C1 segment of cervical spinal cord (tissue), 14 donors: Measurements from ENCODE around the gene OSTC.
A peak's percentile ranks its signal among the peaks of the same experiment; 100 is the strongest.

Experiments used
- DNase-seq, 14 donors: peaks; one replicate each; lab custom pipeline; 2025; lab: John Stamatoyannopoulos, UW

The OSTC gene

DNA sequence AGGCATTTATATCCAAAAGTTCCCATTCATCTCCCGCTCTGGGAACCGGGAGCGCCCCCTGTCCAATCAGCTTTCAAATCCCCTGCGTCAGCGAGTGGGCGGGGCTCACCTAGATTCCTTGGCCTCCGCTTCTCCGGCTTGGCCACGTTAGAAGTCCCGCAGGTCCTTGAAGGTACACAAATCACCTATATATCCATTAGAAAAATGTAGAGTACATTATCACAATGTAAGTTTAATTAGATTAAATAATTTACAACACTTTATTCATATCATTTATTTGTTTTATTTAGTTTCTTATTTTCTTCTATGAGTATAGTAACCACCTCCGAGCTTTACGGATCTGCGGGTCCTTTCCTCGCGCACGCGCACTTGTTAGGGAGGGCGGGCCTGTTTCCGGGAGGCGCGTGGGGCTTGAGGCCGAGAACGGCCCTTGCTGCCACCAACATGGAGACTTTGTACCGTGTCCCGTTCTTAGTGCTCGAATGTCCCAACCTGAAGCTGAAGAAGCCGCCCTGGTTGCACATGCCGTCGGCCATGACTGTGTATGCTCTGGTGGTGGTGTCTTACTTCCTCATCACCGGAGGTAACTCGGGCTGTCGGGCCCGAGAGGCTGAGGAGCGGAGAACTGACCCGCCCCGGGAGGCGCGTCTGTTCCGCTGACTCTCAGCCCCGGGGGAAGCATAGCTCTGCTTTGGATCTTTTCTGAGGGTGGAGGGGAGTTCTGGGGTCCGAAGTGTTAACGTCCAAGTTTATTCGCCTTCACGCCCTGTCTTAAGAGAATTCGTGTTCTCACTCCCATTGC lies at the start of gene OSTC:
Gene OSTC (plus strand): TSS at position 388 of the 802 bp plus-strand sequence. CDS start 57 bp downstream, at position 445.
- DNase-seq: peak; percentile 36 to 94 (median 88)

DNA sequence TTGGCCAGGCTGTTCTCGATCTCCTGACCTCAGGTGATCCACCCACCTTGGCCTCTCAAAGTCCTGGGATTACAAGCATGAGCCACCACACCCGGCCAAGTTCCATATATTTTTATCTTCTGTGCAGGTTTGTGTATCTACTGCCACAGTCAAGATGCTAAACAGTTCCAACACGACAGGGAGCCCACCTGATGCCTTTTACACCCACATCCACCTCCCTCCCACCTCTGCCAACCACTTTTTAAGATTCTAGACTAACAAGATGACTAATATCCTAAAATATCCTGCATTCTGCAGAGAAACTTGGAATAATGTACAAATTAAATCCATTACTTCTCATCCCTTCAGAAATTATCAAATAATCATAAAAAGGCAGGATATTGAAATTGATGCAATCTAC lies 49.3 kb upstream of the OSTC start:
- no peak for DNase-seq

DNA sequence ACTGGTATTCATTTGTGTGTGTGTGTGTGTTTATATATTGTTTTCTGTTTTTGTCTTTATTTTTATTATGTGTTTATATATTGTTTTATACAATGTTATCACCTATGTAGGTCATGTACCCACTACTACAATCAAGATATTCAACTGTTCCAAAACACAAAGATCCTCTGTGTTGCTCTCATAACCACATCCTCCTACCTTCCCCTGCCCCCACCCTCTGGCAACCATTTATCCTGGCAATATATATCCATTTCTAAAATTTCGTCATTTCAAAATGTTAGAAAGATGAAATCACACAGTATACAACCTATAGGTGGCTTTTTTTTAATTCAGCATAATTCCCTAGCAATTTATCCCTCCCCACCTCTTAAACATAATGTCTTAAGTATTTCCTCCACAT lies 48.9 kb upstream of the OSTC start:
- no peak for DNase-seq

DNA sequence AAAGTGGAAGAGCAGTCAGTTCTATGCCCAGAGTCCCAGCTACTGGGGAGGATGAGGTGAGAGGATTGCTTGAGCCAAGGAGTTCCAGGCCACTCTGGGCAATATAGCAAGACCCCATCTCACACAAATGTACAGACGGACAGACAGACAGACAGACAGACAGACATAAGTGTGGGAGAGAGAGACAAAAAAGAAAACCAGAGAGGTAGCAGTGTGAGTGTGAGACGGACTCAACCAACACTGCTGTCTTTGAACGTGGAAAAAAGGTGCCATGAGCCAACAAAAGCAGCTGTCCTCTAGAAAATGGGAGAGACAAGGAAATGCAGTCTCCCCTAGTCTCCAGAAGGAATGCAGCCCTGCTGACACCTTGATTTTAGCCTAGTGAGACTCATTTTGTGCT lies 48.2 kb upstream of the OSTC start:
- DNase-seq: no peak

DNA sequence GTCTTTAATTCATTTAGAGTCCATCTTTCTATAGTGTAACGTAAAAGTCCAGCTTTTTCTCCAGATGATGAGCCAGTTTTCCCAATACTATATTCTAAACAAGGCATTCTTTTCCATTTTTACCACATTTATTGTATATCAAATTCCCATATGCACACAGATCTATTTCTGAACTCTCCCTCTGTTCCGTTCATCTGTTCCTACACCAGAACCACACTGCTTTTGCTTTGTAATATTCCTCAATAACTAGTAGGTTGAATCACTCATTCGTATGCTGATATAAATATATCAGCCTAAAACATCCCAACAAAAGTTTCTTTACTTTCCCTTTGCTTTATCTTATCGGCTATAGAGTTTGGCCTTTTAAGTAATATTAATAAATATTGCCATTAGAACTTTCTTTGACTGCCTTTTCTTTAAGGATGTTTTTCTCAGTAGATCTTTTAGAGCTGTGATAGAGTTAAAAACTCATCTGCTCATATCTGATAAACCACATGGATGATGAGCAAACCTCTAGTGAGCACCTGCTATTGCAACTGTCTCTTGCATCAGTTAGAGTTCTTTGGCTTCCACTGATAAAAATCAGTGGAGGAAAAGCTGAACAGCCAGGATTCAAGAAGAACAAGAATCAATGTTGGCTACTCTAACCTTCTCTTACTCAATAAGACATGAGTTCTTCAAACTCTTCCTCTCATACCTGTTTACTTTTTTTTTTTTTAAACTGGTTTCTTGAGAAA lies 43.2 kb upstream of the OSTC start:
- DNase-seq: no peak

DNA sequence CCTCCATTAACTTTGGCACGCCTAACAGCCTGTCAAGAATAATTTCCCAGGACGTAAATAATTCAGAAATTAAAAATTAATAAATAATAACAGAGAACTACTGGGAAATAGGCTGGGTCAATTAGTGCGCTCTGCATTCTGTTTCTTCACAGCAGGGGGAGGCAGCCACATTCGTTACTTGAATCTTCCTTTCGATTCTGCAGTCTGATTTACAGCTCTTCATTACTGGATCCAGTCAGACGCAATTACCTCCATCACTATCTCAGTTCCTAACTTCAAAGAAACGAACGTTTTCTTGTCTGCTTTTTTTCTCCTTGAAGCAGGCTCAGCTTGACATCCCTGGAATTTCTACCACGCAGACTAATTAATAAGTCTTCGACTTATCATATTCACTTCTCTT lies 39.0 kb upstream of the OSTC start:
- DNase-seq: peak in 3 of 14 donors; percentile 0 to 4 (median 1)

DNA sequence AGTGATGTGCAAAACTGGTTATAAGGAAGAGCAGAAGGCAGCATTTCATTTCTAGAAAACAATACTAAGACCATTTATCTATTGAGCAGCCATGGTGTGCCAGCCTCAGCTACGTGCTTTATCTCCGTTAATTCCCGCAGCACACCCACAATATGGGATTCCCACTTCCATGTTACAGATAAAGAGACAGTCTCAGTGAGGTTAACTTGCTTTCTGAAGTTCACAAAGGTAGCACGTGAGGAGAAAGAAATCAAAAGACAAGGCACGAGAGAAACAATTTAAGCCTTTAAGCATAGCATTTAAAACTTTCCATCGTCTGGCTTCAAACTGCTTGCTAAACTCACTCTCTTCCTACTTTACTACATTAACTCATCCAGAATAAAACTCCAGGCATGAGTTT lies 38.0 kb upstream of the OSTC start:
- DNase-seq: no peak

DNA sequence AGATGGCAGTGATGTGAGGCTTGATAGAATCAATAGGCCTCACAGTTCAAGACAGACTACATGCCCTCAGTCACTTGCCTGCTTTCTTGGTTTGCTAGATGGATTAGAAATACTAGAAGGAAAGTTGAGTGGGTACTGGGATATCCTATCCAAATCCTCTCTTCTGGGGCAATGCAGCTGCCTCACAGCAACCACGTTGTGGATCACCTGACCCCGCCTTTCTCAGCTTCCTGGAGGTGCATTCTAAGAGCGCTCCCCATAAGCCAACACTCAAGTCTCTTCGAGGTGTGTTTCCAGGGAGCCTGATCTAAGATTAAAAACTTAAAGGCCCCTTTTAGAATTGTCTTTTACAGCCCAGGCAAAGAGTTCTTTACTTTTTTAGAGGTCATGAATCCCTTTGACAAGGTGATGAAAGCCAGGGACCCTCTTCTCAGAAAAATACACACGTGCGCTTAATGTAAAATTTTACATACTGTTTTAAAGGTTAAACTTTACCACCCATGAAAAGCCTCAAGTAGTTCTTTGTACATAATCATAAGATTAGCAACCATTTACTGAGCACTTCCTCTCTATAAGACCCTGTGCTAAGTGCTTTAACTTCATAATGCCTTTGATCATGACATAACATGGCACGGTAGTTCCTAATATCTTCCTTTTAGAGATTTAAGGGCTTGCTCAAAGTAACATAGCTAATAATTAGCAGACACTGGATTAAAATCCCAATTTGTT lies 30.9 kb upstream of the OSTC start:
- DNase-seq: peak in 3 of 14 donors; percentile 1 to 32 (median 3)

DNA sequence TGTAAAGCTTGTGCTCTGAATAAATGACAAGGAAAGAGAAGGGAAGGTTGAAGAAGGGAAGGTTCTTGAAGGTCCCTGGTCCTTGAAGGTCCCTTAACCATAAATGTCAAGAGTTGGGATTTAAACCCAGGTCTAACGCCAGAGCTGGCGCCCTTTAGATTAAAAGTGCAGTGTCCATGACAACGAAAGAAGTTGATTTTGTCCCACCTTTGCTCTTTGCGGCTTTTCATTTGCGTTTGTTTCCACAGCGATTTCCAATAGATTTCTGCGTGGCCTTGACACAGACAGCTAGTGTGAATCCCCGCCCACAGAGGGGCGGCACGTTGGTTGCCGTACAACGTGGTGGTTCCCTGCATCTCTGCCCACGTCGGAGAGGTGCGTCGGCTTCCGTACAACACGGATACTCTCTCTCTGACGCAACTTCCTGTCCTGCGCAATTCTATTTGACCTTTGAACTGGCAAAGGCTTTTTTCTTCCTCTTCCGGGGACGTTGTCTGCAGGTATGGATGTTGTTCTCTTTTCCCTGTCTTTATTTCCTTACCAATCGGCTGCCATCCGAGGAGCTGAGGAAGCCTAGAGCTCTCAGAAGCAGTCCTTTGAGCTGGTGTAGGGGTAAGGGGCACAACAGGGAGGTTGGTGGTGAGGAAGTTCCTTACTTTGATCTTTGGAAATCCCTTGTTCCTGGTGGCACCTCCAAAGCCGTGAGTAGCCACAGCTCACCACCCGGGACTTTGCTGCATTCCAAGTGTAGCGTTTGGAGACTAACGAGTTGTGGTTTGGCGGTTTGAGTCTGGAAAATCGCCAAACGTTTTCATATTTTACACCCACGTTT lies 30.1 kb upstream of the OSTC start, which contains the start of gene RPL34:
Gene RPL34 (plus strand): TSS at position 476 of the 832 bp plus-strand sequence. CDS start 1,384 bp downstream, outside the sequence.
- DNase-seq: peak; percentile 68 to 98 (median 93)

DNA sequence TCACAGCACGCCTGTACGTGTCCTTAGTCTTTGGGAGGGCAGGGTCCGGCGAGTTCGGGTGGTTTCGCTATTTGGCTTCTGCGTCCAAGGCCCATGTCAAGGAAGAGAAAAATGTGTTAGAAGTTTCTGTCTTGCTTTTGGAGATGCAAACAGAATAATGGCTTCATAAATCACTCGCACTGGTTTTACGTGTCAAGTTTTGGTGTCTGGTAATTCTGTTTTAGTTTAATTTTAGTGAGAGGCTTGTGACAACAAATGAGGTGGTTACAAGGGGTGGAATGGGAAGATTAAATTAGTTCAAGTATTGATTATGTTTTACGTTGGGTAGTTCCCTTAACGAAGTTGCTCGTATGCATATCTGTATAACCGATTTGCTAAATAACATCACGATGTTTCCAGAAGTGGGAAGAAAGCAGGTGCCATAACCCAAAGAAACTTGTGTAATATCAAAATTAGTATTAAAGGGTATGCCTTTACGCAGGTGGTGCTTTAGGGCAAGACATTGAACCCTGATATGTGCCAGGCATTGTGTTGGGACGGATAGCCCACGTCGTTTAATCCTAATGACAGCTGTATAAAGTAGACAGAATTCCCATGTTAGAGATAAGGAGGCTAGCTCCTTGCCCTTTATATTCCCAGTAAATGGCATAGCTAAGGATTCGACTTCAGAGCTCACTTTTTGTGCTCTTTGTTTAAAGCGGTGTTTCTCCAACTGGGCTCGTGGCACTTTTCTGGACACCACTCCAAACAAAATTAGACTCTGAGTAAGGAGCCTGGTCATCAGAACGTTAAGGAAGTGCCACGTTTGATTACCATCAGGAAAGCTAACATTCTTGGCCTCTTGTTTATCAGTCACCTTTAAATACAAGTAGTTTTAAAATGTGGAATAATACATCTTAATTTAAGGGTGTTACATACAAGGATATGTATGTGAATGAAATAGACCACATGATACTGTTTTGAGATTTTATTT lies 29.2 kb upstream of the OSTC start:
- no peak for DNase-seq

DNA sequence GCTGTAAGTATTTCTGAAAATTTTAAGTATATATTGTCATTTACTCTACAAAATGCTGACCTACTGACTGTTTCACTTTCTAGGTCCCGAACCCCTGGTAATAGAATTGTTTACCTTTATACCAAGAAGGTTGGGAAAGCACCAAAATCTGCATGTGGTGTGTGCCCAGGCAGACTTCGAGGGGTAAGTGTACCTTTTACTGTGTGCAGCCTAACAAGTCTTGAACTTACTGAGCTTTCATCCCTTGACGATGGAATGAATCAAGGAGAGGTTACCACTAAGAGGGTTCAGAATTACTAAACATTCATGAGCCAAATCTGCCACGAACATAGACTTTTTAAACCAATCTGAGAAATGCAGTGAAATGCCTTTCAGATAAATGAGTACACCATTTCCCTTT lies 28.4 kb upstream of the OSTC start:
- no peak for DNase-seq

DNA sequence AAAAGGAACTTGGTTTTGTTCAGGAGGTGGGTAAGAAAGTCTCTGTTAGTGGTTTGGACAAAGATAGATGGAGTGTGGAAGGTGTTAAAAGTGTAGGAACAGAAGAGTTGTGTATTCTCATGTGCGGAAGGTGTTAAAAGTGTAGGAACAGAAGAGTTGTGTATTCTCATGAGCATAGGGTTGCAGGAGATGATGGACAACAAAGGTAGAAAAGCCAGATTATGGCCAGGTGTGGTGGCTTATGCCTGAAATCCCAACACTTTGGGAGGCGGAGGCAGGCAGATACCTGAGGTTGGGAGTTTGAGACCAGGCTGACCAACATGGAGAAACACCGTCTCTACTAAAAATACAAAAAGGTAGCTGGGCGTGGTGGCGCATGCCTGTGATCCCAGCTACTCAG lies 27.6 kb upstream of the OSTC start:
- DNase-seq: no peak

DNA sequence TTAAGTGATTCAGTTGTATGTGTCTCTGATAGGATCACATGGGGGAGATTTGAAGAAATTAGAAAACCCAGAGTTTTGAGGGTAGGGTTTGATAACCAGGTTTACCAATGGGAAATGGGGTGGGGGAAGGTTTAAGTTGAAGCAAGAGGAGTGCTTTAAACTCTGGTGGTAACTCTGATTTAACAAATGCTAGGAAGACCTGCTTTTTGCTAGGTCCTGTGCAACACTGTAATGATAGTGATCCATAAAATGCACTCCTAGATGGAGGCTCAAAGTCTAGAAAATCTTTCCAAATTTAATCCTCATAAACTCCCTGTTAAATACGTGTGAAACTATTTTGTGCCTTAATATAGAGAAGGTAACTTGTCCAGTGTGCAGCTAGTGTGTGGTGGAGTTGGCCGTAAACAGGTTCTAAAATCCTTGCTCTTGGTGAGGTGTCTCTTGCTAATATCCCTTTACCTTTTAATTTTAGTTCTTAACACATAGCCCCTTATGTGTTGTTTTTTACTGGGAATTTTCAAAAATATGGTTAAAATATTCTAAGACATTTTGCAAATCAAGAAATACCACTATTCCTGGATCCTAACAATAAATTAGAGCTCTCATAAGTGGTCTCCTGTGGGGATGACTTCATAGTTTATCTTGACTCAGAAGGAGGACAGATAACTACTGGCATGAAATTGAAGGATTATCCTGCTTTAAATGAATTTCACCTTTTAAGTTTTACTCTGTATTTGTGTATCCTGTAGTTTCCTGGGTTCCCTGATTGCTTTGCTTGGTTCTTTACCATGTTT lies 25.9 kb upstream of the OSTC start:
- DNase-seq: no peak

DNA sequence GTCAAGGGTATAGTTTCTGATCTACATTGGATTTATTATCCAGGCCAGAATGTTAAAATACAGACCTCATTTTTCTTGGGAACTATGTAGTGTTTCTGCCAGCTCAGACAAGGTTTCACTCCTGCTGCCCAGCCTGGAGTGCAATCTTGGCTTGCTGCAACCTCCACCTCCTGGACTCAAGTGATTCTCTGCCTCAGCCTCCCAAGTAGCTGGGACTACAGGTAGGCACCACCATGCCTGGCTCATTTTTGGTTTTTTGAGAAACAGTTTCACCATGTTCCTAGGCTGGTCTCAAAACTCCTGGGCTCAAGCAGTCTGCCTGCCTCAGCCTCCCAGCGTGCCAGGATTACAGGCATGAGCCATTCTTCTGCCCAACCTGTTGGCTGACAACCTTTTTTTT lies 24.3 kb upstream of the OSTC start:
- no peak for DNase-seq

DNA sequence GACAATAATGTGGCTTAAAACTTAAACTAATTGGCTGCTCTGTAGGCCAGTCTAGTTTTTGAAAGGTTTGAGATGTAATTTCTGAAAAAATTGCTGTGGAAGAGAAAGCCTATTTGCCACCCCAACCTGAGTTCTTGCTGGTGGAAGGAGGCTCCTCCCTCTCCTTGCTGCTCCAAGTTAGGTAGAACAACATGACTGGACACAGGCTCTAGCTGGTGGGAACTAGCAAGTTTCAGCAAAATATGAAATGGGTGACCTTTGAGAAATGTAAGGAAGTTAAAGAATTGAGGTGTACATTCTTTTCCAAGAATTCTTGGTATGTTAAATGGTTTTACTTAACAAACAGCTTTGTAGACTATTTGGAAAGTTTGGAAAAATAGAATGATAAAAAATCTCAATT lies 22.0 kb upstream of the OSTC start:
- no peak for DNase-seq

DNA sequence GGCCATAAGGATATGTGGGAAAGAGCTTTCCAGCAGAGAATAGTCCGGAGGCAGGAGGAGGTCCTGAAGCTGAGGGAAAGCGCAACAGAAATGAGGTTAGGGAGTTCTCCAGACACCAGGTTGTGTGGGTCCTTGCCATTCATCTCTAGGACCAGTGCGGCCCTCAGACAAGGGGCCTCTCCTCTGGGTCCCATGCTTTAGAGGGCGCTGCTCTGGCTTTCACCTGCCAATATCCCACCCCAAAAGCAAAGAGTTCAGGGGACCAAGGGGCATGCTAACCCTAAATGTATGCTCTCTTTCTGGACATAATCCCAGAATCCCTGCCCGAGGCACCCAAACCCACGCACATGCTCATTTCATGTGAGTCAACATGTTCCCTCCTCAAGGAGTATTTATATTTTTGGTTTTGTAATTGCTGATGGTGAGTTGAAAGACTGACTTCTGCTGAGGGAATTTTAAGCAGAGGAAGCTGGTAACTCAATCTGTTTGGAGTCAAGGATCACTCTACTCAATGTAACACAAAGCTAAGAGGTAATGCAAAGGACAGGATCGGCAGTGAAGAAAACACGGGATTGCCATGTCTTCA lies 15.2 kb upstream of the OSTC start:
- no peak for DNase-seq

DNA sequence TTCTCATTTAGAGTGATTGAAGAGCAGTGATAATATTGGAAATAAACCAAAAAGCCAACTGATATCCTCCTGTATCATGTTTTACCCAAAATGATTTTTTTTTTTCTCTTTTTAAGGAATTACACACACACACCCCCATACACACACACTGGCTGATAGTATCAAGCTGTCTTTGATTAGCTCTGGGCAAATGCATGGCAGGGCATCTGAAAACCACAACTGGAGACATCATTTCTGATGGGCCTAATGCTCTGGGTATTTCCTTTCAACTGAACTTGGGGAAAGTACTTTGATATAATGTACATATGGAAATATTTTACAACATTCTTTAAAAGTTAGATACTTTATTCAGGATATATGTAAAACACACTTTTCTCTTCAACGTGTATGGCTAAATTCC lies 14.2 kb upstream of the OSTC start:
- DNase-seq: no peak

DNA sequence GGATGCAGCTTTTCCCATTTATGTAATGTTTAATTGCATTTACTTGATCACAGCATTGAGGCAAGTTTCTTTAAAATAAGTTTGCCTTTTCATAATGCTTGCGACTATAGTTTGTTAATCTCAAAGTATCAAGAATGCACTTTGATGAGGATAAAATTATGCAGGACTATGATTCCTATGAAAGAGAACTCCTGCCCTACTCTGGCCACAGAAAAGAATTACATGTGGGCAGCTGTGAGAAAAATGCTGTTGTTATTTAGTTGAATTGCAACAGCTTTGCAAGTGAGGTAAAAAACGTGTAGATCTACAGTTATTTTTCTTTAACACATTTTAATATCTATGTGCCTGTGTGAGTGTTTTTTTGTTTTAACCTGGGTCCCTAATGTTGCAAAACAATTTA lies 12.5 kb upstream of the OSTC start:
- DNase-seq: no peak

DNA sequence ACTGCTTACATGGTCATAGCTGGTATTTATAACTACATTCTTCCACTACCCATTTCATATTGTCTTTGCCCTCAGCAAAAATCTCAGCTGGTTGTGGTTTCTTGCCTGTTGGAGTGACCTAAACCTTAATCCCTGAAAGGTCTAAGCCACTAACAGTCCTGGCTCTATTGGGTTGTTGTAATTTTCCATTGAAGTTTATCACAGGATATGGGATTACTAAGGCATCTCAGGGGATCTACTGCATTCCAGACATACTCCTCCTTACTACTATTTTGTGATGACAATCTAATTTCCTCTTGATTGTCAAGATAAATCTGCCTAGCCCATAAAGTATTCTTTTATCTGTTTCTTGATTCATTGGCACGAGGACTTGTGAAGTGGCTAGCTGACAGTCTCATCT lies 6.2 kb upstream of the OSTC start:
- DNase-seq: no peak
